ENCODE results near the gene DPYD.

Gene DPYD

GRCh38 chr1:97820470-97821188 lies 100.2 kb downstream of the DPYD start:
- peak; percentile 51 for DNase-seq (ENCODE audit: low read depth)
- TF ChIP-seq CTCF (conservative IDR thresholded peaks at IDR 0.05; ENCODE audit: control insufficient read depth, insufficient read depth, low read depth, low read length), result peak; percentile 57

GRCh38 chr1:97816927-97817326 lies 103.9 kb downstream of the DPYD start:
- no peak overlapping the region for H3K4me3 ChIP-seq (ENCODE audit: control insufficient read depth, low read depth, low read length)
- DNase-seq (ENCODE audit: low read depth), result no peak
- TF ChIP-seq CTCF (conservative IDR thresholded peaks at IDR 0.05; ENCODE audit: control insufficient read depth, insufficient read depth, low read depth, low read length), result no peak

More at GRCh38 chr1:97820470-97821188, 100.2 kb downstream of the DPYD start:
- H3K4me3 ChIP-seq (ENCODE audit: control insufficient read depth, low read depth, low read length), result no peak overlapping the region

DNA sequence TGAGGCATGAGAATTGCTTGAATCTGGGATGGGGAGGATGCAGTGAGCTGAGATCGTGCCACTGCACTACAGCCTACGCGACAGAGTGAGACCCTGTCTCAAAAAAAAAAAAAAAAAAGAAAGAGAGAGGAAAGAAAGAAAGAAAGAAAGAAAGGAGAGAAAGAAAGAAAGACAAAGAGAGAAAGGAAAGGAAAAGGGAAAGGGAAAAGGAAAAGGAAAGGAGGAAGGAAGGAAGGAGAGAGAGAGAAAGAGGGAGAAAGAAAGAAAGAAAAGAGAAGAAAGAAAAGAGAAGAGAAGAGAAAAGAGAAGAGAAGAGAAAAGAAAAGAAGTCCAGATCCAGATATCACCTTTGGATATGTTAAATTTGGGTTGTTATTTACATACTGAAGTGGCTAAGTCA lies 106.0 kb downstream of the DPYD start:
- DNase-seq (ENCODE audit: low read depth), result no peak
- H3K4me3 ChIP-seq (ENCODE audit: control insufficient read depth, low read depth, low read length), result no peak overlapping the region
- TF ChIP-seq CTCF (conservative IDR thresholded peaks at IDR 0.05; ENCODE audit: control insufficient read depth, insufficient read depth, low read depth, low read length), result no peak

DNA sequence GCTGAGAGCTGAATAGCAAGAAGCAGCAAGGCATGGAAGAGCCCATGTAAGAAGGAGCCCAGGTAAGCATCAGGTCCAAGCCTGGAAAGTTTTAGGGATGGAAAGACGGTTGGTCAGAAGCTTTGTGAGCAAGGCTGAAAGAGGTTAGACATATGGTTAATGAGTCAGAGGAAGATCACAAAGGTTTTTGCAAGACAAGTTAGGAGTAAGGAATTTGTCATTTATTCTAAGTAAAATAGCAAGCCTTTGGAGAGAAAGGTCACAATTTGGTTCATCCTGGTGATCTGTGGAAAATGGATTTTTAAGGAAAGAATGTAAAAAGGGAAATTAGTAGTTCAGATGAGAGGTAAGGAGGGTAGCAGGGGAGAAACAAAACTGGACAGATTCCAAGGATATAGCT lies 106.7 kb downstream of the DPYD start:
- no peak overlapping the region for H3K4me3 ChIP-seq (ENCODE audit: control insufficient read depth, low read depth, low read length)
- peak; percentile 60 for DNase-seq (ENCODE audit: low read depth)
- TF ChIP-seq CTCF (conservative IDR thresholded peaks at IDR 0.05; ENCODE audit: control insufficient read depth, insufficient read depth, low read depth, low read length), result no peak

DNA sequence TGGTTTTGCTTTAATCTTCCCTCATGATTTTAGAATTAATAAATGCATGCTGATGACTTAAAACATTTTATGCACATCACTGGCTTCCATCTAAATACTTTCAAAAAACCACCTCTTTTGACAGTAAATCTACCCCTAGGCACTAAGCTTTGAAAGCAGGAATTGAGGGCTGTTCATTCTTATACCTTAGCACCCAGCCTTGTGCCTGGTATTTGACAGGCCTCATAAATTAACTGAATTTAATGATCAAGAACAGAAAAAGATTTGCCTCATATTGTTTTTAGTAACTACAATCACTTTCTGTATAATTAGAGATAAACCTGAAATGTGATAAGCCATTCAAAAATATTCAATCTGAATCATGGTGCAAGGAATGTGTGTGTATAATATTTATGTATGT lies 108.8 kb downstream of the DPYD start:
- no peak overlapping the region for H3K4me3 ChIP-seq (ENCODE audit: control insufficient read depth, low read depth, low read length)
- TF ChIP-seq CTCF (conservative IDR thresholded peaks at IDR 0.05; ENCODE audit: control insufficient read depth, insufficient read depth, low read depth, low read length), result no peak
- DNase-seq (ENCODE audit: low read depth), result no peak

GRCh38 chr1:97806996-97807520 lies 113.8 kb downstream of the DPYD start:
- DNase-seq (ENCODE audit: low read depth), result peak; percentile 60
- H3K4me3 ChIP-seq (ENCODE audit: control insufficient read depth, low read depth, low read length), result no peak overlapping the region
- TF ChIP-seq CTCF (conservative IDR thresholded peaks at IDR 0.05; ENCODE audit: control insufficient read depth, insufficient read depth, low read depth, low read length), result no peak

All from fibroblast of mammary gland (primary cell).